HG03039 (cell line): ENCODE data around the gene ATF7.

Source experiments
- ATAC-seq: cut with Tn5 transposase; IDR thresholded peaks from one replicate; pipeline ENCODE4 v1.9.1; 2021; ENCODE audit warnings: mild to moderate bottlenecking, moderate library complexity; ENCODE audit not compliant: unreplicated experiment

ATF7 gene

GRCh38 chr12:53464685-53465418 lies 161.3 kb downstream of the ATF7 start:
- no peak for ATAC-seq

GRCh38 chr12:53463802-53464560 lies 162.2 kb downstream of the ATF7 start:
- no peak for ATAC-seq

- ATAC-seq, result no peak
These were observed 163.2 kb downstream of the ATF7 start for GRCh38 chr12:53462935-53463334.

GRCh38 chr12:53461591-53461990 lies 164.6 kb downstream of the ATF7 start:
- ATAC-seq, result no peak

GRCh38 chr12:53461059-53461458 lies 165.1 kb downstream of the ATF7 start:
- no peak for ATAC-seq

- no peak for ATAC-seq
These were observed 167.1 kb downstream of the ATF7 start for GRCh38 chr12:53459097-53459496.
